Measurements from ENCODE around the gene EPHA1. TPM values are rescaled to one million over a fixed set of nuclear protein-coding genes. Genes with fewer than 3 reads are reported as not detected.

Gene EPHA1
- total and polyA plus RNA-seq, 4 donors: 10.3 to 21.0 (median 11.3) TPM

- Histone ChIP-seq H3K27ac (ENCODE audit: low read depth in 1 of 2, low read length in 2 of 2) (no peak overlapping the region), H3K36me3 (ENCODE audit: control insufficient read depth in 4 of 4, insufficient read depth in 3 of 4, low read depth in 1 of 4, low read length in 3 of 4) (no peaks in the 10 kb centered on the region), H3K9me3 (ENCODE audit: control insufficient read depth in 4 of 4, low read length in 3 of 4) (no peaks in the 10 kb centered on the region), H3K4me1 (ENCODE audit: control insufficient read depth in 4 of 4, insufficient read depth in 4 of 4, low read length in 3 of 4) (peaks cover 6 to 12% (median 9%) of the 10 kb centered on the region in 4 donors), H3K4me3 (ENCODE audit: low read depth in 1 of 3, low read length in 3 of 3) (no peak overlapping the region), H3K27me3 (ENCODE audit: control insufficient read depth in 4 of 4, insufficient read depth in 4 of 4, low read length in 3 of 4) (no peaks in the 10 kb centered on the region), H3K9ac (ENCODE audit: low read depth in 1 of 2, low read length in 2 of 2) (no peak overlapping the region)
- WGBS: 43% methylated on average over 11 of the region's 11 CpGs
- TF ChIP-seq NR2F2 (IDR thresholded peaks at IDR 0.05): peak; percentile 51
- TF ChIP-seq FOXA2 (IDR thresholded peaks at IDR 0.05): no peak
- TF ChIP-seq HNF4G (IDR thresholded peaks at IDR 0.05): peak; percentile 26
- TF ChIP-seq ATF3 (IDR thresholded peaks at IDR 0.05): no peak
- TF ChIP-seq JUND (IDR thresholded peaks at IDR 0.05): no peak
- TF ChIP-seq EGR1 (IDR thresholded peaks at IDR 0.05; ENCODE audit: low read depth in 2 of 2): no peak
- TF ChIP-seq GABPA (IDR thresholded peaks at IDR 0.05 in 1 of 2, conservative IDR thresholded peaks at IDR 0.05 in 1 of 2): no peak
- TF ChIP-seq HNF4A (conservative IDR thresholded peaks at IDR 0.05): peak; percentile 47 to 59
- peak; percentile 50 for TF ChIP-seq SP1 (IDR thresholded peaks at IDR 0.05)
- peak in 1 of 2 donors; percentile 21 for TF ChIP-seq RAD21 (IDR thresholded peaks at IDR 0.05)
- TF ChIP-seq, protein P1, sequence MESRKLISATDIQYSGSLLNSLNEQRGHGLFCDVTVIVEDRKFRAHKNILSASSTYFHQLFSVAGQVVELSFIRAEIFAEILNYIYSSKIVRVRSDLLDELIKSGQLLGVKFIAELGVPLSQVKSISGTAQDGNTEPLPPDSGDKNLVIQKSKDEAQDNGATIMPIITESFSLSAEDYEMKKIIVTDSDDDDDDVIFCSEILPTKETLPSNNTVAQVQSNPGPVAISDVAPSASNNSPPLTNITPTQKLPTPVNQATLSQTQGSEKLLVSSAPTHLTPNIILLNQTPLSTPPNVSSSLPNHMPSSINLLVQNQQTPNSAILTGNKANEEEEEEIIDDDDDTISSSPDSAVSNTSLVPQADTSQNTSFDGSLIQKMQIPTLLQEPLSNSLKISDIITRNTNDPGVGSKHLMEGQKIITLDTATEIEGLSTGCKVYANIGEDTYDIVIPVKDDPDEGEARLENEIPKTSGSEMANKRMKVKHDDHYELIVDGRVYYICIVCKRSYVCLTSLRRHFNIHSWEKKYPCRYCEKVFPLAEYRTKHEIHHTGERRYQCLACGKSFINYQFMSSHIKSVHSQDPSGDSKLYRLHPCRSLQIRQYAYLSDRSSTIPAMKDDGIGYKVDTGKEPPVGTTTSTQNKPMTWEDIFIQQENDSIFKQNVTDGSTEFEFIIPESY (IDR thresholded peaks at IDR 0.05): no peak
- TF ChIP-seq YY1 (IDR thresholded peaks at IDR 0.05): no peak
- TF ChIP-seq FOXA1 (IDR thresholded peaks at IDR 0.05): no peak
- TF ChIP-seq CTCF (IDR thresholded peaks at IDR 0.05; ENCODE audit: low read depth, low read length, missing input control): no peak
- TF ChIP-seq, protein P2, sequence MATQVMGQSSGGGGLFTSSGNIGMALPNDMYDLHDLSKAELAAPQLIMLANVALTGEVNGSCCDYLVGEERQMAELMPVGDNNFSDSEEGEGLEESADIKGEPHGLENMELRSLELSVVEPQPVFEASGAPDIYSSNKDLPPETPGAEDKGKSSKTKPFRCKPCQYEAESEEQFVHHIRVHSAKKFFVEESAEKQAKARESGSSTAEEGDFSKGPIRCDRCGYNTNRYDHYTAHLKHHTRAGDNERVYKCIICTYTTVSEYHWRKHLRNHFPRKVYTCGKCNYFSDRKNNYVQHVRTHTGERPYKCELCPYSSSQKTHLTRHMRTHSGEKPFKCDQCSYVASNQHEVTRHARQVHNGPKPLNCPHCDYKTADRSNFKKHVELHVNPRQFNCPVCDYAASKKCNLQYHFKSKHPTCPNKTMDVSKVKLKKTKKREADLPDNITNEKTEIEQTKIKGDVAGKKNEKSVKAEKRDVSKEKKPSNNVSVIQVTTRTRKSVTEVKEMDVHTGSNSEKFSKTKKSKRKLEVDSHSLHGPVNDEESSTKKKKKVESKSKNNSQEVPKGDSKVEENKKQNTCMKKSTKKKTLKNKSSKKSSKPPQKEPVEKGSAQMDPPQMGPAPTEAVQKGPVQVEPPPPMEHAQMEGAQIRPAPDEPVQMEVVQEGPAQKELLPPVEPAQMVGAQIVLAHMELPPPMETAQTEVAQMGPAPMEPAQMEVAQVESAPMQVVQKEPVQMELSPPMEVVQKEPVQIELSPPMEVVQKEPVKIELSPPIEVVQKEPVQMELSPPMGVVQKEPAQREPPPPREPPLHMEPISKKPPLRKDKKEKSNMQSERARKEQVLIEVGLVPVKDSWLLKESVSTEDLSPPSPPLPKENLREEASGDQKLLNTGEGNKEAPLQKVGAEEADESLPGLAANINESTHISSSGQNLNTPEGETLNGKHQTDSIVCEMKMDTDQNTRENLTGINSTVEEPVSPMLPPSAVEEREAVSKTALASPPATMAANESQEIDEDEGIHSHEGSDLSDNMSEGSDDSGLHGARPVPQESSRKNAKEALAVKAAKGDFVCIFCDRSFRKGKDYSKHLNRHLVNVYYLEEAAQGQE (IDR thresholded peaks at IDR 0.05): no peak
- no peak for TF ChIP-seq MAX (IDR thresholded peaks at IDR 0.05)
- TF ChIP-seq RXRA (IDR thresholded peaks at IDR 0.05): peak; percentile 65 to 70
- no peak for TF ChIP-seq TAF1 (conservative IDR thresholded peaks at IDR 0.05)
- no peak for DNase-seq (ENCODE audit: low spot score)
Measured at GRCh38 chr7:143352531-143353002, 56.1 kb downstream of the EPHA1 start.
